ENCODE measurements around the gene COX6A1.

GRCh38 chr12:120444676-120445075 lies 6.8 kb downstream of the COX6A1 start:
- TF ChIP-seq EZH2 (IDR thresholded peaks at IDR 0.05; ENCODE audit: insufficient read depth, low read length) (no peak), CTCF (IDR thresholded peaks at IDR 0.05; ENCODE audit: insufficient read depth, low read depth, low read length) (no peak)
